HEK293 (cell line): Measurements from ENCODE around the gene MINDY1.

Experiments
- SP2 ChIP-seq: fragments of 450-650 bp; formaldehyde crosslinking; IDR thresholded peaks from 2 replicates; pipeline ENCODE4 v1.5.1; 2016; ENCODE audit warnings: missing biosample characterization, missing genetic modification characterization
- TF ChIP-seq, protein P1 (sequence below): fragments of 450-650 bp; formaldehyde crosslinking; IDR thresholded peaks from 2 replicates; pipeline ENCODE4 v1.5.1; 2016; ENCODE audit warnings: missing biosample characterization, missing genetic modification characterization

DNA sequence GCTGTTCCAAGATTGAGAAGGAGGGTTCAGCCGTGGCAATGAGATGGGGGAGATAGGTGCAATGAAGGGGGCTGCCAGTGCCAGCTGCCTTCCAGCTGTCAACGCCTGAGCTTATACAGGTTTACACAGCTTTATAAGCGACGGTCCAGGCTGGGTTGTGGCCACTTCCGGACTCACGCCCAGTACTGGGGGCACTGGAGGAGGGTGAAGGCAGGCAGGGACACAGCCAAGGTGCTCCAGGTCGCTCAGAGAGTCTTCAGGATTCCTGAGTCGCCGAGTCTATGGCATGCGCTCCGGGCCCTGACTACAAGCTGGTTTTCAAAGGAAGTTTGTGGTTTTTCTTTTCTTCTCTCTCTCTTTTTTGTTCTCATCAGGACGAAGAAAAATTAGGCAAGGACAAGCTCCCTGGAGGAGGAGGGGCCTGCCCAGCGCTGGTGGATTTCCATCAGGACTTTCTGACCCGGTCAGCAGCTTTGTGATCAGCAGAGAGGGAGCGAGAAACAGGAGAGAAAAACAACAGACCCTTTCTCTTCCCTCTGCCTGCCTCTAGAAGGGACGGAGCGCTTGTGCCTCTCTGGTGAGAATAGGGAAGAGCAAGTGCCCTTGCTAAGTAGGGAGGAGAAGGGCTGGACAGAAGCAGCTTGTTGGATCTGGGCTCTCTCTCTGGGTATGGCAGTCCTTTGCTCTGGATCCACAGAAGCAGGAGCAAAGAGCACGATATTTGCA lies at the start of gene MINDY1:
- TF ChIP-seq, protein P1, sequence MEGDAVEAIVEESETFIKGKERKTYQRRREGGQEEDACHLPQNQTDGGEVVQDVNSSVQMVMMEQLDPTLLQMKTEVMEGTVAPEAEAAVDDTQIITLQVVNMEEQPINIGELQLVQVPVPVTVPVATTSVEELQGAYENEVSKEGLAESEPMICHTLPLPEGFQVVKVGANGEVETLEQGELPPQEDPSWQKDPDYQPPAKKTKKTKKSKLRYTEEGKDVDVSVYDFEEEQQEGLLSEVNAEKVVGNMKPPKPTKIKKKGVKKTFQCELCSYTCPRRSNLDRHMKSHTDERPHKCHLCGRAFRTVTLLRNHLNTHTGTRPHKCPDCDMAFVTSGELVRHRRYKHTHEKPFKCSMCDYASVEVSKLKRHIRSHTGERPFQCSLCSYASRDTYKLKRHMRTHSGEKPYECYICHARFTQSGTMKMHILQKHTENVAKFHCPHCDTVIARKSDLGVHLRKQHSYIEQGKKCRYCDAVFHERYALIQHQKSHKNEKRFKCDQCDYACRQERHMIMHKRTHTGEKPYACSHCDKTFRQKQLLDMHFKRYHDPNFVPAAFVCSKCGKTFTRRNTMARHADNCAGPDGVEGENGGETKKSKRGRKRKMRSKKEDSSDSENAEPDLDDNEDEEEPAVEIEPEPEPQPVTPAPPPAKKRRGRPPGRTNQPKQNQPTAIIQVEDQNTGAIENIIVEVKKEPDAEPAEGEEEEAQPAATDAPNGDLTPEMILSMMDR (tag by site-specific recombination), result no peak
- no peak for TF ChIP-seq SP2 (tag by site-specific recombination)
